ENCODE results near the gene MYL3. TPM values are rescaled to one million over a fixed set of nuclear protein-coding genes. Genes with fewer than 3 reads are reported as not detected.

The MYL3 gene
- total and polyA plus RNA-seq, 2 of the 4 experiments (the other 2 are of a cell fraction) = 0.09 TPM; not detected in 1

- 0% methylated on average over 1 of the region's 1 CpG; no CpG with 5 or more reads in 1 of the 2 experiments for WGBS, 2 experiments (ENCODE audit: extremely low coverage in 2 of 2, insufficient read length in 1 of 2)
- CTCF ChIA-PET = no interaction called here
- no peak overlapping the region for H2BK20ac ChIP-seq (ENCODE audit: low read depth, low read length)
- no peak overlapping the region for H3K9ac ChIP-seq (ENCODE audit: low read depth, low read length)
- H3K79me1 ChIP-seq (ENCODE audit: low read depth in 1 of 2, low read length in 2 of 2) = no peaks in the 10 kb centered on the region
- intact Hi-C loops (cut with micrococcal nuclease) = loop anchor here (5.0 kb wide), 1 partner anchor 421 kb away; no protein-coding TSS in a partner anchor
- H3K9me1 ChIP-seq (ENCODE audit: insufficient read depth, low read length) = peaks cover 4% of the 10 kb centered on the region; the same call in 1 of the 2 replicates
- no peak overlapping the region for H2BK5ac ChIP-seq (ENCODE audit: low read depth, low read length, poor library complexity, severe bottlenecking)
- H4K20me1 ChIP-seq (ENCODE audit: insufficient read depth, low read length) = no peaks in the 10 kb centered on the region
- BruUV-seq (replicated peaks) = no TSS peak
- H2BK15ac ChIP-seq (ENCODE audit: low read depth, low read length) = no peak overlapping the region
- no peak overlapping the region for H4K91ac ChIP-seq (ENCODE audit: insufficient read depth, low read depth, low read length)
- H4K8ac ChIP-seq (ENCODE audit: low read depth in 2 of 2, low read length in 2 of 2) = no peak overlapping the region
- no peak for DNase-seq
- no peak overlapping the region for H2BK120ac ChIP-seq (ENCODE audit: low read depth, low read length)
- no peak overlapping the region for H3K56ac ChIP-seq (ENCODE audit: extremely low read depth, insufficient read depth, low read length)
- H3K4me1 ChIP-seq (ENCODE audit: control insufficient read depth, insufficient read depth, low read length) = peaks cover 4% of the 10 kb centered on the region; the same call in 1 of the 2 replicates
- H3K4me2 ChIP-seq (ENCODE audit: low read depth, low read length) = no peak overlapping the region
- no peak overlapping the region for H3K18ac ChIP-seq (ENCODE audit: low read depth, low read length)
- no peak overlapping the region for H3K4me3 ChIP-seq (ENCODE audit: insufficient read depth, low read depth, low read length)
- POLR2A ChIA-PET (ENCODE audit: unreplicated experiment) = no interaction called here
- no peaks in the 10 kb centered on the region for H3K36me3 ChIP-seq (ENCODE audit: control insufficient read depth, insufficient read depth, low read length)
- H3K27ac ChIP-seq (ENCODE audit: insufficient read depth, low read length) = no peak overlapping the region
- in situ Hi-C loops (cut with MboI; ENCODE audit: low sequenced_read_pairs) = no loop called here
- no peaks in the 10 kb centered on the region for H3K9me3 ChIP-seq (ENCODE audit: control insufficient read depth, insufficient read depth, low read length)
- no peak overlapping the region for H3K14ac ChIP-seq (replicated peaks; ENCODE audit: low read depth, low read length)
- TF ChIP-seq RCOR1 (IDR thresholded peaks at IDR 0.05; ENCODE audit: insufficient replicate concordance, low read length) (no peak), RAD21 (IDR thresholded peaks at IDR 0.05; ENCODE audit: low read length) (no peak), SMC3 (IDR thresholded peaks at IDR 0.05; ENCODE audit: low read depth, low read length) (no peak), MAFK (IDR thresholded peaks at IDR 0.05; ENCODE audit: low read depth, low read length) (no peak), CHD1 (IDR thresholded peaks at IDR 0.05; ENCODE audit: low read depth, low read length) (no peak), NFE2L2 (IDR thresholded peaks at IDR 0.05; ENCODE audit: low read depth, low read length) (no peak), FOS (IDR thresholded peaks at IDR 0.05; ENCODE audit: low read depth, low read length) (no peak), CEBPB (IDR thresholded peaks at IDR 0.05; ENCODE audit: low read depth, low read length) (no peak), CTCF (conservative IDR thresholded peaks at IDR 0.05; ENCODE audit: low read depth, low read length) (no peak), BHLHE40 (IDR thresholded peaks at IDR 0.05; ENCODE audit: low read depth, low read length) (no peak), MXI1 (IDR thresholded peaks at IDR 0.05; ENCODE audit: borderline replicate concordance, low read depth, low read length) (no peak), POLR2A (IDR thresholded peaks at IDR 0.05; ENCODE audit: low read depth, low read length) (no peak), MAZ (IDR thresholded peaks at IDR 0.05; ENCODE audit: borderline replicate concordance, low read depth, low read length) (no peak)
- TF ChIP-seq, protein P1, sequence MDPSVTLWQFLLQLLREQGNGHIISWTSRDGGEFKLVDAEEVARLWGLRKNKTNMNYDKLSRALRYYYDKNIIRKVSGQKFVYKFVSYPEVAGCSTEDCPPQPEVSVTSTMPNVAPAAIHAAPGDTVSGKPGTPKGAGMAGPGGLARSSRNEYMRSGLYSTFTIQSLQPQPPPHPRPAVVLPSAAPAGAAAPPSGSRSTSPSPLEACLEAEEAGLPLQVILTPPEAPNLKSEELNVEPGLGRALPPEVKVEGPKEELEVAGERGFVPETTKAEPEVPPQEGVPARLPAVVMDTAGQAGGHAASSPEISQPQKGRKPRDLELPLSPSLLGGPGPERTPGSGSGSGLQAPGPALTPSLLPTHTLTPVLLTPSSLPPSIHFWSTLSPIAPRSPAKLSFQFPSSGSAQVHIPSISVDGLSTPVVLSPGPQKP (IDR thresholded peaks at IDR 0.05; ENCODE audit: borderline replicate concordance, low read depth, low read length) = no peak
- TF ChIP-seq, protein P2, sequence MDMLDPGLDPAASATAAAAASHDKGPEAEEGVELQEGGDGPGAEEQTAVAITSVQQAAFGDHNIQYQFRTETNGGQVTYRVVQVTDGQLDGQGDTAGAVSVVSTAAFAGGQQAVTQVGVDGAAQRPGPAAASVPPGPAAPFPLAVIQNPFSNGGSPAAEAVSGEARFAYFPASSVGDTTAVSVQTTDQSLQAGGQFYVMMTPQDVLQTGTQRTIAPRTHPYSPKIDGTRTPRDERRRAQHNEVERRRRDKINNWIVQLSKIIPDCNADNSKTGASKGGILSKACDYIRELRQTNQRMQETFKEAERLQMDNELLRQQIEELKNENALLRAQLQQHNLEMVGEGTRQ (IDR thresholded peaks at IDR 0.05; ENCODE audit: low read depth, low read length) = no peak
- peaks cover 2% of the 10 kb centered on the region; the same call in 1 of the 2 replicates for H3K27me3 ChIP-seq (ENCODE audit: control insufficient read depth, insufficient read depth, low read length)
- H2AK9ac ChIP-seq (replicated peaks; ENCODE audit: low read depth, low read length, poor library complexity) = no peak overlapping the region
- H3K23ac ChIP-seq (ENCODE audit: low read depth, low read length) = no peak overlapping the region
- no peak overlapping the region for H4K5ac ChIP-seq (ENCODE audit: low read depth, low read length)
- dilution Hi-C loops (cut with HindIII; ENCODE audit: low sequenced_read_pairs, unreplicated experiment) = no loop called here
- ATAC-seq (ENCODE audit: low read depth) = no peak
- no peak overlapping the region for H3K4ac ChIP-seq (ENCODE audit: low read depth, low read length)
- H2AK5ac ChIP-seq (ENCODE audit: low read depth, low read length) = no peak overlapping the region
- H2AFZ ChIP-seq (replicated peaks; ENCODE audit: low read length, poor library complexity) = no peak overlapping the region
These were observed 44.7 kb upstream of the MYL3 start for GRCh38 chr3:46907960-46908293.
